OCI-LY7 (cell line): ENCODE measurements around the gene PTCD3.

ENCODE experiments used
- CTCF ChIP-seq: fragments of 200-600 bp; sonication (generic); conservative IDR thresholded peaks from 2 replicates; pipeline ENCODE4 v1.5.1; 2014; ENCODE audit warnings: mild to moderate bottlenecking, antibody characterized with exemption, low read length, moderate library complexity, mixed read lengths
- EZH2phosphoT487 ChIP-seq: fragments of 200-600 bp; sonication (generic); IDR thresholded peaks from 2 replicates; pipeline ENCODE4 v1.6.1; 2018; ENCODE audit warnings: low read depth, borderline replicate concordance, mild to moderate bottlenecking, mixed run types, antibody characterized with exemption, low read length, moderate library complexity, mixed read lengths

GRCh38 chr2:86074811-86075210 is 31.2 kb upstream of the PTCD3 start:
- TF ChIP-seq CTCF (no peak), EZH2phosphoT487 (no peak)
